BLaER1 (cell line): Measurements from ENCODE around the gene GAS2.

ENCODE experiments used
- H3K27ac ChIP-seq: shearing (Covaris generic); formaldehyde crosslinking; 2 replicates; pipeline ENCODE4 v1.8.1; 2022
- H3K27me3 ChIP-seq: shearing (Covaris generic); formaldehyde crosslinking; 2 replicates; pipeline ENCODE4 v1.8.1; 2022
- H3K36me3 ChIP-seq: shearing (Covaris generic); formaldehyde crosslinking; 2 replicates; pipeline ENCODE4 v1.8.1; 2022
- H3K4me1 ChIP-seq: shearing (Covaris generic); formaldehyde crosslinking; 2 replicates; pipeline ENCODE4 v1.8.1; 2022
- H3K4me2 ChIP-seq: shearing (Covaris generic); formaldehyde crosslinking; 2 replicates; pipeline ENCODE4 v1.8.1; 2022
- H3K4me3 ChIP-seq: shearing (Covaris generic); formaldehyde crosslinking; 2 replicates; pipeline ENCODE4 v1.8.1; 2022
- H3K9ac ChIP-seq: shearing (Covaris generic); formaldehyde crosslinking; 2 replicates; pipeline ENCODE4 v1.8.1; 2022
- H3K9me3 ChIP-seq: shearing (Covaris generic); formaldehyde crosslinking; 2 replicates; pipeline ENCODE4 v1.8.1; 2022
- H4K20me1 ChIP-seq: shearing (Covaris generic); formaldehyde crosslinking; 2 replicates; pipeline ENCODE4 v1.8.1; 2022
- Cebpa-rat ChIP-seq: shearing (Covaris generic); IDR thresholded peaks from 2 replicates; pipeline ENCODE4 v1.8.1; 2022

The GAS2 gene

GRCh38 chr11:22779850-22780249 lies 113.4 kb downstream of the GAS2 start:
- Histone ChIP-seq H3K4me2 (no peak overlapping the region), H3K4me3 (no peak overlapping the region), H3K9me3 (peaks cover 3% of the 10 kb centered on the region; the same call in 1 of the 2 replicates), H3K36me3 (no peaks in the 10 kb centered on the region), H3K4me1 (peaks cover 7% of the 10 kb centered on the region), H4K20me1 (no peaks in the 10 kb centered on the region), H3K9ac (no peak overlapping the region), H3K27ac (no peak overlapping the region), H3K27me3 (no peaks in the 10 kb centered on the region)
- TF ChIP-seq Cebpa-rat, result no peak

DNA sequence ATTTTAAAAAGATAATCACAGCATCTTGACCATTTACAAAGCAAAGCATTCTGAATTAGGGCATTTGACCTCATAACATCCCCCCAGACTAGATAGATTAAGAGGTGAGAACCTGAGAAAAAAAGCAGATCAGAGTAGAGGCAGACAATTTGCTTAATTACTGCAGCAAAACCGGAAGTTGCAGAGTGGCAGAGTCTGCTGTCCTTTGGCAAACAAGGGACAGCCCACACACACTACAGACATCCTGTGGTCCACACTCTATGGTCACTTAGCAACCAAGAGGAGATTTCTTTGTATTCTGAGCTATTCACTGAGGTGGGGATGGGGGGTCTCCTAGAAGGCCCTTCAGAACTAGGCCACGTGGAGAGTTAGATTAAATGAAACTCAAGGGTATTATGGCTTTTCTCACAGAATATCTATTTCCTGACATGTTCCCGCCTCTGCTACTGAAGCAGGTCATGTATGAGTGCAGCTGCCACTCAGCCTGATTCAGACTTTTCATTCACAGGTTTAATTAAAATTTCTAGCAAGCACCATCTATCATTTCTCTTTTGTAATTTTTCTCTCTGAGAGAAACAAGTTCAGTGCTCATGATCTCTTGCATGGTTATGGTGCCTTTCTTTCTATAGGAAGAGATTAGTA lies 114.7 kb downstream of the GAS2 start:
- no peak overlapping the region for H3K27ac ChIP-seq
- H4K20me1 ChIP-seq, result no peaks in the 10 kb centered on the region
- H3K36me3 ChIP-seq, result no peaks in the 10 kb centered on the region
- peaks cover 3% of the 10 kb centered on the region; the same call in 1 of the 2 replicates for H3K9me3 ChIP-seq
- H3K4me1 ChIP-seq, result peaks cover 7% of the 10 kb centered on the region
- H3K27me3 ChIP-seq, result no peaks in the 10 kb centered on the region
- no peak overlapping the region for H3K9ac ChIP-seq
- no peak for TF ChIP-seq Cebpa-rat
- H3K4me2 ChIP-seq, result no peak overlapping the region
- no peak overlapping the region for H3K4me3 ChIP-seq

- Histone ChIP-seq H3K27me3 (no peaks in the 10 kb centered on the region), H3K9me3 (peaks cover 3% of the 10 kb centered on the region; the same call in 1 of the 2 replicates), H3K36me3 (no peaks in the 10 kb centered on the region), H3K4me2 (no peak overlapping the region), H3K4me3 (no peak overlapping the region), H3K27ac (no peak overlapping the region), H4K20me1 (no peaks in the 10 kb centered on the region), H3K4me1 (peaks cover 7% of the 10 kb centered on the region), H3K9ac (no peak overlapping the region)
- TF ChIP-seq Cebpa-rat, result no peak
Observed at GRCh38 chr11:22785251-22785650, 118.8 kb downstream of the GAS2 start.

- H4K20me1 ChIP-seq, result no peaks in the 10 kb centered on the region
- H3K9ac ChIP-seq, result no peak overlapping the region
- H3K36me3 ChIP-seq, result no peaks in the 10 kb centered on the region
- no peak overlapping the region for H3K4me2 ChIP-seq
- H3K4me3 ChIP-seq, result no peak overlapping the region
- H3K4me1 ChIP-seq, result no peaks in the 10 kb centered on the region
- no peaks in the 10 kb centered on the region for H3K27me3 ChIP-seq
- H3K9me3 ChIP-seq, result peaks cover 3% of the 10 kb centered on the region; the same call in 1 of the 2 replicates
- H3K27ac ChIP-seq, result no peak overlapping the region
- TF ChIP-seq Cebpa-rat, result no peak
Observed at GRCh38 chr11:22786475-22786874, 120.1 kb downstream of the GAS2 start.

DNA sequence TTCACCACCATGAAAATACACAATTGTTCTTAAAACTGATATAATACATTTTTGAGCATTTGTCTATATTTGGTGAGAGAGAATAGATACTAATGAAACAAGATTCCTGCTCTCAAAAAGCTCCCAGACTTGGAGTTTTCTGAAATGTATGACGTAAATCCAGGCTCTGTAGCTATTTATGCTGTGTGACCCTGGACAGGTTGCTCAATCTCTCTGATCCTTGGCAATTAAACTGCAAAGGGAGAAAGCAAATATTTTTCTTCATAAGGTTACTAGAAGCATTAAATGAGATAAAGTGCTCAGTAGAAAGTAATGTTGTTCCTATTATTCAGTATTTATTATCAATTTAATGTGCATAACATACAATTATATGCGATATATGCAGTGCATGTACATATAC lies 120.6 kb downstream of the GAS2 start:
- Histone ChIP-seq H3K4me3 (no peak overlapping the region), H4K20me1 (no peaks in the 10 kb centered on the region)

GRCh38 chr11:22787551-22788162 lies 121.2 kb downstream of the GAS2 start:
- Histone ChIP-seq H3K4me1 (no peaks in the 10 kb centered on the region), H3K27me3 (no peaks in the 10 kb centered on the region), H3K4me2 (no peak overlapping the region), H3K27ac (no peak overlapping the region), H4K20me1 (no peaks in the 10 kb centered on the region), H3K9me3 (peaks cover 3% of the 10 kb centered on the region; the same call in 1 of the 2 replicates), H3K9ac (no peak overlapping the region), H3K4me3 (no peak overlapping the region), H3K36me3 (no peaks in the 10 kb centered on the region)
- no peak for TF ChIP-seq Cebpa-rat

More for the DNA sequence above, 120.6 kb downstream of the GAS2 start:
- H3K36me3 ChIP-seq, result no peaks in the 10 kb centered on the region
- H3K4me2 ChIP-seq, result no peak overlapping the region
- TF ChIP-seq Cebpa-rat, result no peak
- H3K27me3 ChIP-seq, result no peaks in the 10 kb centered on the region
- no peak overlapping the region for H3K9ac ChIP-seq
- peaks cover 3% of the 10 kb centered on the region; the same call in 1 of the 2 replicates for H3K9me3 ChIP-seq
- no peaks in the 10 kb centered on the region for H3K4me1 ChIP-seq
- H3K27ac ChIP-seq, result no peak overlapping the region

GRCh38 chr11:22792497-22792896 lies 126.1 kb downstream of the GAS2 start:
- H3K4me2 ChIP-seq, result no peak overlapping the region
- H3K36me3 ChIP-seq, result no peaks in the 10 kb centered on the region
- no peak overlapping the region for H3K9ac ChIP-seq

GRCh38 chr11:22795914-22796313 lies 129.5 kb downstream of the GAS2 start:
- H3K36me3 ChIP-seq, result no peaks in the 10 kb centered on the region
- H3K9ac ChIP-seq, result no peak overlapping the region
- H3K4me1 ChIP-seq, result peaks cover 41% of the 10 kb centered on the region
- H3K9me3 ChIP-seq, result no peaks in the 10 kb centered on the region
- H3K27ac ChIP-seq, result no peak overlapping the region
- TF ChIP-seq Cebpa-rat, result no peak
- H3K4me3 ChIP-seq, result no peak overlapping the region
- H3K27me3 ChIP-seq, result no peaks in the 10 kb centered on the region
- no peaks in the 10 kb centered on the region for H4K20me1 ChIP-seq
- H3K4me2 ChIP-seq, result no peak overlapping the region

More at GRCh38 chr11:22792497-22792896, 126.1 kb downstream of the GAS2 start:
- no peaks in the 10 kb centered on the region for H3K27me3 ChIP-seq
- no peaks in the 10 kb centered on the region for H4K20me1 ChIP-seq
- no peak overlapping the region for H3K27ac ChIP-seq
- H3K9me3 ChIP-seq, result no peaks in the 10 kb centered on the region
- H3K4me1 ChIP-seq, result peaks cover 7% of the 10 kb centered on the region
- no peak overlapping the region for H3K4me3 ChIP-seq
- no peak for TF ChIP-seq Cebpa-rat

- no peaks in the 10 kb centered on the region for H3K36me3 ChIP-seq
- H3K27ac ChIP-seq, result no peak overlapping the region
- H3K4me2 ChIP-seq, result no peak overlapping the region
- no peak for TF ChIP-seq Cebpa-rat
- no peak overlapping the region for H3K4me3 ChIP-seq
- H3K9me3 ChIP-seq, result no peaks in the 10 kb centered on the region
- H3K27me3 ChIP-seq, result no peaks in the 10 kb centered on the region
- peaks cover 45% of the 10 kb centered on the region for H3K4me1 ChIP-seq
- no peak overlapping the region for H3K9ac ChIP-seq
- H4K20me1 ChIP-seq, result no peaks in the 10 kb centered on the region
Observed at GRCh38 chr11:22797047-22797446, 130.6 kb downstream of the GAS2 start.

GRCh38 chr11:22798901-22799300 lies 132.5 kb downstream of the GAS2 start:
- Histone ChIP-seq H3K4me2 (peak overlapping the region; percentile 67), H3K4me3 (peak overlapping the region; percentile 4; the same call in 1 of the 2 replicates), H4K20me1 (no peaks in the 10 kb centered on the region), H3K4me1 (peaks cover 45% of the 10 kb centered on the region), H3K9ac (no peak overlapping the region; the same call in 1 of the 2 replicates), H3K27me3 (no peaks in the 10 kb centered on the region), H3K36me3 (no peaks in the 10 kb centered on the region), H3K9me3 (no peaks in the 10 kb centered on the region), H3K27ac (peak overlapping the region; percentile 40; the same call in 1 of the 2 replicates)
- no peak for TF ChIP-seq Cebpa-rat
